Stimulated activated CD8-positive, alpha-beta memory T cell treated with anti-CD3 and anti-CD28 coated beads, Interleukin-4, amount 100 ng/mL, for 1 hour (primary cell): ENCODE measurements around the gene LATS2.

Experiments used
- DNase-seq, 2 donors: peaks; one replicate each; pipeline ENCODE4 v3.0.0-alpha.2; 2020; ENCODE audit warnings: low read depth in 2 of 2, low spot score in 1 of 2

LATS2 gene

GRCh38 chr13:21020176-21020575 lies 41.2 kb downstream of the LATS2 start:
- DNase-seq, result no peak

- DNase-seq, result no peak
Observed at GRCh38 chr13:21018220-21018619, 43.2 kb downstream of the LATS2 start.

GRCh38 chr13:21016487-21016886 lies 44.9 kb downstream of the LATS2 start:
- no peak for DNase-seq

GRCh38 chr13:21015284-21015683 lies 46.1 kb downstream of the LATS2 start:
- no peak for DNase-seq

- DNase-seq, result no peak
Observed at GRCh38 chr13:21014502-21015170, 46.8 kb downstream of the LATS2 start.

GRCh38 chr13:21014139-21014501 lies 47.3 kb downstream of the LATS2 start:
- DNase-seq, result no peak

- no peak for DNase-seq
Observed at GRCh38 chr13:21013682-21014038, 47.7 kb downstream of the LATS2 start.

- no peak for DNase-seq
Observed at GRCh38 chr13:21012841-21013681, 48.3 kb downstream of the LATS2 start.

GRCh38 chr13:21012211-21012610 lies 49.2 kb downstream of the LATS2 start:
- DNase-seq, result no peak

GRCh38 chr13:21011378-21011777 lies 50.0 kb downstream of the LATS2 start:
- no peak for DNase-seq

- no peak for DNase-seq
Observed at GRCh38 chr13:21010621-21011020, 50.8 kb downstream of the LATS2 start.

GRCh38 chr13:21009036-21009435 lies 52.4 kb downstream of the LATS2 start:
- DNase-seq, result no peak

- DNase-seq, result no peak
Observed at GRCh38 chr13:21008026-21008425, 53.4 kb downstream of the LATS2 start.

- DNase-seq, result no peak
Observed at GRCh38 chr13:21006141-21007005, 55.0 kb downstream of the LATS2 start.

GRCh38 chr13:21005193-21005592 lies 56.2 kb downstream of the LATS2 start:
- DNase-seq, result no peak

GRCh38 chr13:21001471-21001870 lies 59.9 kb downstream of the LATS2 start:
- no peak for DNase-seq

GRCh38 chr13:21000647-21001046 lies 60.7 kb downstream of the LATS2 start:
- DNase-seq, result no peak

GRCh38 chr13:20998649-20999415 lies 62.6 kb downstream of the LATS2 start:
- DNase-seq, result no peak

GRCh38 chr13:20997301-20998161 lies 63.9 kb downstream of the LATS2 start:
- no peak for DNase-seq

- DNase-seq, result no peak
Observed at GRCh38 chr13:20995245-20995838, 66.0 kb downstream of the LATS2 start.
